OCI-M1 (cell line): ENCODE measurements around the gene PFDN2.

Experiments used
- DNase-seq: peaks from one replicate; lab custom pipeline; 2025; lab: John Stamatoyannopoulos, UW

PFDN2 gene

GRCh38 chr1:161099090-161099802 is 18.6 kb downstream of the PFDN2 start:
- no peak for DNase-seq

DNA sequence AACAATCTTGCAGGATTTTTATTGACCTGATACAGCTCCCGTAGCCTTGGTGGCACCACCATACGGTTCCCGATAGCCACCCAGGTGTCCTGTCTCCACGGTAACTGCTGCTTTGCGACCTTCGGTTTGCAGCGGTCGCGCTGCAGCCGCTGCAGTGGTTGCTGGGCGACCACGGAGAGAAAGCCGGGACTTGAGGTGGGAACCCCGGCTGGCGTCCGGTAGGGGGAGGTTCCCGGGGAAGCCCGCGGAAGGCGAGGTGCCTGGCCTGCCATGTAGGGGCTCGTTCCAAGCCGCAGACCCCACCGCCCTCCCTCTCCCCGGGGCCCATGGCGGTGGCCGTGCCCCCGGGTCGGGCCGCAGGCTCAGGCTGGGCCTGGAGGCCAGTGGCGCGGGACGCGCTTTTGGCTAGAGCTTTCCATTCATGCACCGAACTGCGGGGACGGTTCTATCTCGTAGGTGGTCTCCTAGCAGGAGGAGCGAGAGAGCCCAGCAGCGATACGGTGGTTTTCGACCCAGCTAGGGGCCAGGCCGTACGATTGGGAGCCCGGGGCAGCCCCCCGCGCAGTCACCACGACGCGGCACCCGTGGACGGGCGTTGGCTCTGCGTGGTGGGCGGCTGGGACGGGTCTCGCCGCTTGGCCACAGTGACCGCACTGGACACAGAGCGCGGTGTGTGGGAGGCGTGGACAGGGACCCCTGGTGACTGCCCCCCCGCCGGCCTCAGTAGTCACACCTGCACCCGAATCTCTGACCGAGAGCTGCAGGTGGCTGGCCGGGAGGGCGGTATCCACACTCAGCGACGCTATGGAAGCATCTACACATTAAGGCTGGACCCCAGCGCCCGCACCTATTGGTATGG is 19.4 kb downstream of the PFDN2 start, which contains the start of gene KLHDC9:
KLHDC9 (plus strand) TSS at position 152 of the 859 bp plus-strand sequence; CDS start at position 327, 175 bp downstream.
- peak; percentile 61 for DNase-seq

GRCh38 chr1:161096530-161096929 is 21.3 kb downstream of the PFDN2 start:
- no peak for DNase-seq

- DNase-seq: no peak
These were observed 21.8 kb downstream of the PFDN2 start for GRCh38 chr1:161096015-161096414.

DNA sequence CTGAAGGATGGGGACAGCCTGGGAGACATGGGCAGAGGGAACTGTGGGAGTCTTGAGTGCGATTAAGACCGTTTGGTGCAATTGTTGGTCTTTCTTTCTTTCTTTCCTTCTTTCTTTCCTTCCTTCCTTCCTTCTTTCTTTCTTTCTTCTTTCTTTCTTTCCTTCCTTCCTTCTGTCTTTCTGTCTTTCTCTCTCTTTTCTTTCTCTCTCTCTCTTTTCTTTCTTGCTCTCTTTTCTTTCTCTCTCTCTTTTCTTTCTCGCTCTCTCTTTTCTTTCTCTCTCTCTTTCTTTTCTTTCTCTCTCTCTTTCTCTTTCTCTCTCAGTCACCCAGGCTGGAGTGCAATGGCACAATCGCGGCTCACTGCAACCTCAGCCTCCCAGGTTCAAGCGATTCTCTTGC is 22.6 kb downstream of the PFDN2 start:
- DNase-seq: no peak

- no peak for DNase-seq
These were observed 23.4 kb downstream of the PFDN2 start for GRCh38 chr1:161094481-161094880.

GRCh38 chr1:161092621-161093028 is 25.2 kb downstream of the PFDN2 start:
- no peak for DNase-seq

- no peak for DNase-seq
These were observed 25.9 kb downstream of the PFDN2 start for GRCh38 chr1:161091796-161092507.

DNA sequence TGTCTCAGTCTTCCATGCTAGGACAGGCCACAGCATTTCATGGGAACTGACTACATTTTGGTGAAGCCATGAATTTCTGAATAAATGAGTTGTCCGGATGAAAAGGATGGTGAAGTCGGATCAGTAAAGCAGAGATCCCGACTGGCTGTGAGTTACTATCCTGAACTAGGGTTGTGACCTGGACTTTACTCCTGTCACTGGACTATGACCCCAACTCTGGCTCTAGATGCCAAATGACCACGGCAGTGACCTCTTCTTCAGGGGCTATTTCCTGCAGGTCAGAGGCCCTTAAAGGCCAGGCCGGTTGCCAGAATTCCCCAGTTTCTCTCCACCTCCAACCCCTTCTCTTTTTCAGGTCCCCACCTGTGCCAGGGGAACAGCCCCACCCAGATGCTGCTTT is 26.7 kb downstream of the PFDN2 start:
- DNase-seq: no peak

DNA sequence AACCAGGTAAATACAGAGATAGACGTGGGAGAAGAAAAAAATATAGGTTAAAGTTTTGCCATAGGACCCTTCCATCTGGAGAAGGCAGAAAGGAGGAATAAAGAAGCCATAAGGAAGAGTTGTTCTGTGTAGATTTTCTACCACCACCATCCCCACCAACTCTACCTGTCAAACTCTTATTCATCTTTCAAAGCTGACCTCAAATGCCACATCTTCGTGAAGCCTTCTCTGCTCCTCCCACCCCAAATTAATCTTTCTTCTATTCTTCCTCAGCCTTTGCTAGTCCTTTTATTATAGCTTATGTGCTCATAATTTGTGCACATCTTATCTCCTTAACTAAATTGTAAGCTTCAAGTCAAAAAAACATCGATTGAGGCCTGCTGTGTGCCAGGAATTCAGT is 27.2 kb downstream of the PFDN2 start:
- no peak for DNase-seq

GRCh38 chr1:161089938-161090337 is 27.9 kb downstream of the PFDN2 start:
- DNase-seq: no peak

GRCh38 chr1:161089251-161089924 is 28.4 kb downstream of the PFDN2 start, which contains the start of gene NECTIN4:
Gene NECTIN4, minus strand, starts transcription at chr1:161089558. Its CDS starts 262 bp downstream, at chr1:161089296.
- DNase-seq: no peak

DNA sequence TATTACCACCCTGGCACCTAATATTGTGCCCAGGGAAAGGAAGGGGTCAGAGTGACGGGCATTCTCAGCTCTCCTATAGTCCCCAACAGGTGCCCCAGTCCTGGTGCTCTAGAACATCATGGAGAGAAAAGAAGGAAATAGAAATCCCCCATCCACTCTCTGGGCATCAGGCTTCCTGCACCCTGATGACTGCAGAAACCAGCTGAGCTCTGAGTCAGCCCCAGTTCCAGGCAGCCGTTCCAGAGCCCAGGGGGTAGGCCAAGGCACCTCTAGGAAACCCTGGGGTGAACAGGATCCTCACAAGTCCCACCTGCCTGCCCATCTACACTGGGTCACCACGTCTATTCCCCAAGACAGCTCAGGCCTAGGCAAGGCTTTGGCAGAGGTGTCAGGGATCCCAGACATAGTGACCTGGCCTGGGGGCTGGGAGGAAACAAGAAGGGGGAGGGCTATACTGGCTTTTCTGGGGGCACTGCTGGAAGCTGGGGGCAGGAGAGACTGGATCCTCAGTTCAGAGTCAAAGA is 29.2 kb downstream of the PFDN2 start:
- DNase-seq: no peak

GRCh38 chr1:161086457-161086856 is 31.4 kb downstream of the PFDN2 start:
- no peak for DNase-seq

- no peak for DNase-seq
These were observed 32.7 kb downstream of the PFDN2 start for GRCh38 chr1:161085165-161085564.

DNA sequence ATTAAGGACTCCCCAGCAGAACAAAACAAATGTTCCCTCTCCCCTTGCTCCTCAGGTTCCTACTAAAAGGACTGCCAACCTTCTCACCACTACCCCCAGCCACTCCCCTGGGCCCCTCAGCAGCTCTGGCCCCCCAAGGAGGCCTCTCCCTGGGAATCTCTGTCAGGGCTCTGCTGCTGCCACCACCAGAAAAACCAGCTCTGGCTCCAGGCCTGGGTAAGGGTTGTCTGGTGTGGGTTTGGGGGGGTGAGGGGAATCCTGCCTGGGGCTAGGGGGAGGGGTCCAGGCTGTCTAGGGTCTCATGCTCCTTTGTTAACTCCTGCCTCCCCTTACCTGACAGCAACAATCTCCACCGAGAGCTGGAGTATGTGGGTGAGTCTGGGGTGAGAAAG is 33.2 kb downstream of the PFDN2 start:
- no peak for DNase-seq

GRCh38 chr1:161083748-161084596 is 33.9 kb downstream of the PFDN2 start:
- no peak for DNase-seq

- peak; percentile 87 for DNase-seq
These were observed 34.7 kb downstream of the PFDN2 start for GRCh38 chr1:161082996-161083747.

GRCh38 chr1:161082483-161082882 is 35.4 kb downstream of the PFDN2 start:
- no peak for DNase-seq

DNA sequence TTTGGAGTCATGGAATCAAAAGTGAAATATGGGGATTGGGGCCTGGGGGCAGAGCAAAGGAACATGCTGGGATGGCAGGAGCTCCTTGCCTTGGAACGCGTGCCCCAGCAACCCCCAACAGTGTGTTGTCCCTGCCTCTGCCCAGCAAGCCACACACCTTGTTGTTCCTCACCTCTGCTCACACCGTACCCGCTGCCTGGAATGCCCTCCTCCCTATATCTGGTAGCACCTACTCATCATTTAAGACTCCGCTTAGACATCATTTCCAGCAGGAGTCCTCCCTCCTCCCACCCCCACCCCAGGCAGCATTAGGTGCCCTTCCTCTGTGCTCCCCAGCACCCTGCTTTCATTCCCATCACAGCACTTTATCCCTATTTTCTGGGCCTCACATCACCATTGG is 36.3 kb downstream of the PFDN2 start:
- DNase-seq: no peak
